DMS153 (cell line): ENCODE results near the gene OR2L5.

ENCODE experiments used
- DNase-seq: peaks from one replicate; lab custom pipeline; 2025; lab: John Stamatoyannopoulos, UW

Gene OR2L5

GRCh38 chr1:248013229-248013710 lies at the start of gene OR2L5:
OR2L5 (plus strand) TSS chr1:248013660; CDS start chr1:248021948, 8,288 bp downstream.
- DNase-seq, result no peak

- DNase-seq, result no peak
Measured at GRCh38 chr1:247964933-247965332, 48.5 kb upstream of the OR2L5 start, which contains the start of gene OR2AK2. OR2AK2 (plus strand) TSS chr1:247965233; CDS start chr1:247965377, 144 bp downstream.

- no peak for DNase-seq
Measured at GRCh38 chr1:247966532-247967204, 46.8 kb upstream of the OR2L5 start.

- DNase-seq, result no peak
Measured at GRCh38 chr1:247992986-247993385, 20.5 kb upstream of the OR2L5 start.

GRCh38 chr1:247998811-247999210 lies 14.6 kb upstream of the OR2L5 start:
- no peak for DNase-seq

GRCh38 chr1:248000169-248000568 lies 13.3 kb upstream of the OR2L5 start:
- no peak for DNase-seq

GRCh38 chr1:248007778-248008177 lies 5.7 kb upstream of the OR2L5 start:
- DNase-seq, result no peak

GRCh38 chr1:248009681-248010080 lies 3.8 kb upstream of the OR2L5 start:
- no peak for DNase-seq

- DNase-seq, result no peak
Measured at GRCh38 chr1:248015803-248016202, 2.3 kb downstream of the OR2L5 start.

GRCh38 chr1:248029770-248030169 lies 16.3 kb downstream of the OR2L5 start, which contains the start of gene OR2L2:
OR2L2 (plus strand) TSS chr1:248030070; CDS start chr1:248038268, 8,198 bp downstream.
- DNase-seq, result no peak

GRCh38 chr1:248045209-248045608 lies 31.7 kb downstream of the OR2L5 start:
- DNase-seq, result no peak

GRCh38 chr1:248046536-248046935 lies 33.1 kb downstream of the OR2L5 start, which contains the start of gene OR2L3:
OR2L3 (plus strand) TSS chr1:248046836; CDS start chr1:248060682, 13,846 bp downstream.
- no peak for DNase-seq

- no peak for DNase-seq
Measured at GRCh38 chr1:248047008-248047407, 33.5 kb downstream of the OR2L5 start.

- DNase-seq, result no peak
Measured at GRCh38 chr1:248054671-248055070, 41.2 kb downstream of the OR2L5 start.

- DNase-seq, result no peak
Measured at GRCh38 chr1:248055261-248055660, 41.8 kb downstream of the OR2L5 start.

- no peak for DNase-seq
Measured at GRCh38 chr1:248065071-248065470, 51.6 kb downstream of the OR2L5 start.

GRCh38 chr1:248065604-248066003 lies 52.1 kb downstream of the OR2L5 start:
- DNase-seq, result no peak
